OCI-LY7 (cell line): ENCODE results near the gene MRGPRE. TPM values are rescaled to one million over a fixed set of nuclear protein-coding genes. Genes with fewer than 3 reads are reported as not detected.

ENCODE experiments used
- BruUV-seq: library from RNA; stranded (reverse); fragments of 400-500 nt; replicated peaks from 2 replicates; lab custom pipeline; 2021; lab: Mats Ljungman, UMichigan
- CTCF ChIA-PET: fragments of 300-600 bp; sonication (Branson Sonifier 250); formaldehyde crosslinking; loops from one replicate; lab custom pipeline; 2022; ENCODE audit warnings: antibody characterized with exemption; ENCODE audit not compliant: unreplicated experiment; lab: Charles Lee
- POLR2A ChIA-PET: fragments of 300-600 bp; sonication (Branson Sonifier 250); formaldehyde crosslinking; loops from one replicate; lab custom pipeline; 2022; ENCODE audit warnings: antibody characterized with exemption; lab: Charles Lee
- DNase-seq: peaks from one replicate; pipeline ENCODE4 v3.0.0-alpha.2; 2015; ENCODE audit warnings: low spot score
- H2AFZ ChIP-seq: fragments of 200-600 bp; sonication (generic), shearing (Covaris generic); 2 replicates; pipeline ENCODE4 v1.6.1; 2014; ENCODE audit warnings: mild to moderate bottlenecking, antibody characterized with exemption, low read length, moderate library complexity
- H3K27ac ChIP-seq: fragments of 200-600 bp; sonication (generic); 2 replicates; pipeline ENCODE4 v1.5.1; 2014; ENCODE audit warnings: mixed run types, low read depth, mild to moderate bottlenecking, moderate library complexity, low read length, inconsistent platforms; ENCODE audit not compliant: poor library complexity, severe bottlenecking
- H3K36me3 ChIP-seq: fragments of 200-600 bp; sonication (generic); 2 replicates; pipeline ENCODE4 v1.6.1; 2014; ENCODE audit warnings: mild to moderate bottlenecking, antibody characterized with exemption, low read length, moderate library complexity, mixed read lengths; ENCODE audit not compliant: insufficient read depth
- H3K4me1 ChIP-seq: fragments of 200-600 bp; sonication (generic); 2 replicates; pipeline ENCODE4 v1.5.1; 2014; ENCODE audit warnings: mild to moderate bottlenecking, low read length; ENCODE audit not compliant: insufficient read depth, poor library complexity, severe bottlenecking
- H3K4me2 ChIP-seq: fragments of 200-600 bp; sonication (generic); 2 replicates; pipeline ENCODE4 v1.6.1; 2014; ENCODE audit warnings: mild to moderate bottlenecking, low read length
- H3K4me3 ChIP-seq: fragments of 200-600 bp; sonication (generic); 2 replicates; pipeline ENCODE4 v1.5.1; 2014; ENCODE audit warnings: mild to moderate bottlenecking, low read depth, low read length; ENCODE audit not compliant: poor library complexity, severe bottlenecking
- H3K79me2 ChIP-seq: fragments of 200-600 bp; sonication (generic); 2 replicates; pipeline ENCODE4 v1.6.1; 2016; ENCODE audit warnings: low read depth, mild to moderate bottlenecking, low read length, moderate library complexity, mixed read lengths; ENCODE audit not compliant: insufficient read depth
- H3K9me2 ChIP-seq: fragments of 200-600 bp; sonication (generic); 2 replicates; pipeline ENCODE4 v1.6.1; 2016; ENCODE audit warnings: mild to moderate bottlenecking, low read length, mixed read lengths; ENCODE audit not compliant: insufficient read depth
- H3K9me3 ChIP-seq: fragments of 200-600 bp; sonication (generic); 2 replicates; pipeline ENCODE4 v1.6.1; 2014; ENCODE audit warnings: mild to moderate bottlenecking, mixed run types, low read length, mixed read lengths
- H4K20me1 ChIP-seq: fragments of 200-600 bp; sonication (generic); 2 replicates; pipeline ENCODE4 v1.6.1; 2014; ENCODE audit warnings: mild to moderate bottlenecking, antibody characterized with exemption, low read length, moderate library complexity, mixed read lengths; ENCODE audit not compliant: insufficient read depth
- CTCF ChIP-seq: fragments of 200-600 bp; sonication (generic); conservative IDR thresholded peaks from 2 replicates; pipeline ENCODE4 v1.5.1; 2014; ENCODE audit warnings: mild to moderate bottlenecking, antibody characterized with exemption, low read length, moderate library complexity, mixed read lengths
- EZH2phosphoT487 ChIP-seq: fragments of 200-600 bp; sonication (generic); IDR thresholded peaks from 2 replicates; pipeline ENCODE4 v1.6.1; 2018; ENCODE audit warnings: low read depth, borderline replicate concordance, mild to moderate bottlenecking, mixed run types, antibody characterized with exemption, low read length, moderate library complexity, mixed read lengths
- intact Hi-C: fragments of 100-400 bp; cut with micrococcal nuclease; formaldehyde crosslinking; loops from one replicate; pipeline ENCODE4 v1.10.0; 2022; ENCODE audit not compliant: unreplicated experiment
- total RNA-seq, 2 experiments: library from RNA; depleted of rRNA in 1 of 2; stranded (reverse); fragments of >200 nt in 1 of 2; shearing (Covaris generic) in 1 of 2; gene quantifications; 2 replicates each; pipeline ENCODE4 v1.2.3, GENCODE V29; 2014 to 2022

The MRGPRE gene
- total RNA-seq, 2 experiments from 2014 or later = not detected

GRCh38 chr11:3228445-3228829 lies 3.8 kb downstream of the MRGPRE start:
- Histone ChIP-seq H3K9me3 (no peaks in the 10 kb centered on the region), H3K4me1 (no peaks in the 10 kb centered on the region), H3K27ac (no peak overlapping the region), H4K20me1 (no peaks in the 10 kb centered on the region), H3K79me2 (no peaks in the 10 kb centered on the region), H3K36me3 (no peaks in the 10 kb centered on the region), H2AFZ (no peak overlapping the region), H3K9me2 (no peaks in the 10 kb centered on the region), H3K4me3 (no peak overlapping the region), H3K4me2 (no peak overlapping the region)
- intact Hi-C loops = no loop called here
- no TSS peak for BruUV-seq
- POLR2A ChIA-PET = no interaction called here
- CTCF ChIA-PET = no interaction called here
- DNase-seq = no peak
- no peak for TF ChIP-seq EZH2phosphoT487
- no peak for TF ChIP-seq CTCF

GRCh38 chr11:3227568-3228444 lies 4.4 kb downstream of the MRGPRE start:
- TF ChIP-seq EZH2phosphoT487 (no peak), CTCF (no peak)
- Histone ChIP-seq H4K20me1 (no peaks in the 10 kb centered on the region), H3K4me3 (no peak overlapping the region), H3K4me2 (no peak overlapping the region), H2AFZ (no peak overlapping the region), H3K27ac (no peak overlapping the region), H3K36me3 (no peaks in the 10 kb centered on the region), H3K9me3 (no peaks in the 10 kb centered on the region), H3K9me2 (no peaks in the 10 kb centered on the region), H3K79me2 (no peaks in the 10 kb centered on the region), H3K4me1 (no peaks in the 10 kb centered on the region)
- CTCF ChIA-PET = no interaction called here
- POLR2A ChIA-PET = no interaction called here
- no TSS peak for BruUV-seq
- intact Hi-C loops = no loop called here
- DNase-seq = no peak

DNA sequence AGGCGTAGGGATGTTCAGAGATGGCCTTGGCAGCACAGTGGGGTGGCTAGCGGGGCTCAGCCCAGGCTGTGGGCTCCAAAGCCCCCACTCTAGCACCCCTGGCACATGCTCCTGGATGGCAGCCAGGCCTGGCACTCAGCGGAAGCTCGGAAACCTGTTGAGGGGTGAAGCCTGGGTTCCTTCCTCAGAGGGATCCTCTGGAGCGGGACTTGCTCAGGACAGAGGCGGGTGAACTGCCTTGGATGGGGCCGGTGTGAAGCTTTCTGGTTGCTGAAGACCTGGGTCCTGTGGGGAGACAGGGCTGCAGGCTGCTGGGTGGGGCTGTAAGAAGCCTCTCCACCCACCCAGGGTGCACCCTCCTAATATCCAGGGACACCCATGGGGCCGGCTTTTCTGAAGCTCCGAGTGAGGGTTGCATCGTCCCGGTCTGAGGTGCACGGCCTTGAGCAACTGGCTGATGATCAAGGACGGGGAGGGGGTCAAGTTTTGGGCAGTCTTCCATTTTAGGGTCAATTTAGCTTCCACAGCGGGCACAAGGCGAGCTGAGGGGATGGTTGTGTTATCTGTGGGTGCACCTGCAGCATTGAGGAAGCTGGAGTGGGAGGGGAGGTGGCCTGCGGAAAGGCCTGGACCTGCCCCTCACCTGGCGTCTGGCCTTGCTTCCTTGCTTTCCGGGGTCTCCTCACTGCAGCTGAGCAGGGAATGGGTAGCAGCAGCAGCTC lies 5.2 kb downstream of the MRGPRE start:
- no TSS peak for BruUV-seq
- DNase-seq = no peak
- Histone ChIP-seq H3K36me3 (no peaks in the 10 kb centered on the region), H3K9me2 (no peaks in the 10 kb centered on the region), H3K4me3 (no peak overlapping the region), H3K4me2 (no peak overlapping the region), H2AFZ (no peak overlapping the region), H3K27ac (no peak overlapping the region), H3K9me3 (no peaks in the 10 kb centered on the region), H4K20me1 (no peaks in the 10 kb centered on the region), H3K79me2 (no peaks in the 10 kb centered on the region), H3K4me1 (no peaks in the 10 kb centered on the region)
- no peak for TF ChIP-seq EZH2phosphoT487
- no peak for TF ChIP-seq CTCF
- CTCF ChIA-PET = no interaction called here
- intact Hi-C loops = no loop called here
- POLR2A ChIA-PET = no interaction called here
